ENCODE measurements around the gene GCDH. TPM values are rescaled to one million over a fixed set of nuclear protein-coding genes. Genes with fewer than 3 reads are reported as not detected.

Gene GCDH
- total RNA-seq, 1 donor from 2014 or later, result 42.4 TPM

GRCh38 chr19:12940897-12941296, 49.9 kb downstream of the GCDH start:
- DNase-seq, result no peak

- DNase-seq, result no peak
These were observed 52.6 kb downstream of the GCDH start for GRCh38 chr19:12943437-12944044.

GRCh38 chr19:12944104-12944674, 53.2 kb downstream of the GCDH start:
- DNase-seq, result no peak

- peak; percentile 99 for DNase-seq
These were observed 54.6 kb downstream of the GCDH start, which contains the start of gene RAD23A for GRCh38 chr19:12945479-12946091. RAD23A (plus strand) TSS chr19:12945862; CDS start chr19:12945949, 87 bp downstream.

- peak; percentile 90 for DNase-seq
These were observed 55.2 kb downstream of the GCDH start for GRCh38 chr19:12946092-12946721.

GRCh38 chr19:12946731-12947496, 56.0 kb downstream of the GCDH start:
- no peak for DNase-seq

GRCh38 chr19:12947702-12948611, 57.0 kb downstream of the GCDH start:
- no peak for DNase-seq

GRCh38 chr19:12948612-12949362, 57.8 kb downstream of the GCDH start:
- no peak for DNase-seq

Other genes starting within 250 kb of the GCDH start
- gene MAN2B1, start 224.4 kb upstream of the GCDH start, total RNA-seq, result 59.7 and 66.4 TPM in 2 replicates
- gene WDR83, start 224.4 kb upstream of the GCDH start, total RNA-seq, result 6.3 and 8.3 TPM in 2 replicates
- 52.9 and 53.0 TPM in 2 replicates for gene DHPS, start 209.3 kb upstream of the GCDH start, total RNA-seq
- gene GNG14, start 203.2 kb upstream of the GCDH start, total RNA-seq, result not detected in 2 replicates
- gene FBXW9, start 194.5 kb upstream of the GCDH start, total RNA-seq, result 5.8 and 8.0 TPM in 2 replicates
- 25.7 and 31.4 TPM in 2 replicates for gene TNPO2, start 167.2 kb upstream of the GCDH start, total RNA-seq
- gene TRIR, start 156.5 kb upstream of the GCDH start, total RNA-seq, result 106 and 139 TPM in 2 replicates
- 66.9 and 78.6 TPM in 2 replicates for gene GET3, start 153.7 kb upstream of the GCDH start, total RNA-seq
- not detected in 2 replicates for gene BEST2, start 139.4 kb upstream of the GCDH start, total RNA-seq
- 12.1 and 14.8 TPM in 2 replicates for gene HOOK2, start 115.6 kb upstream of the GCDH start, total RNA-seq
- gene JUNB, start 99.7 kb upstream of the GCDH start, total RNA-seq, result 61.1 and 151 TPM in 2 replicates
- 214 and 278 TPM in 2 replicates for gene PRDX2, start 89.4 kb upstream of the GCDH start, total RNA-seq
- gene THSD8, start 89.1 kb upstream of the GCDH start, total RNA-seq, result 0.23 TPM in 1 of 2 replicates, not detected in the other
- 19.6 and 45.6 TPM in 2 replicates for gene RNASEH2A, start 84.6 kb upstream of the GCDH start, total RNA-seq
- not detected in 2 replicates for gene RTBDN, start 56.6 kb upstream of the GCDH start, total RNA-seq
- gene MAST1, start 52.6 kb upstream of the GCDH start, total RNA-seq, result 0.17 and 0.51 TPM in 2 replicates
- gene DNASE2, start 9.7 kb upstream of the GCDH start, total RNA-seq, result 23.3 and 31.3 TPM in 2 replicates
- gene KLF1, start 4.0 kb upstream of the GCDH start, total RNA-seq, result 0.17 TPM in 1 of 2 replicates, not detected in the other
- 0.17 and 0.33 TPM in 2 replicates for gene SYCE2, start 28.1 kb downstream of the GCDH start, total RNA-seq
- 47.5 and 83.9 TPM in 2 replicates for gene FARSA, start 42.6 kb downstream of the GCDH start, total RNA-seq
- gene CALR, start 47.4 kb downstream of the GCDH start, total RNA-seq, result 1,244 and 1,415 TPM in 2 replicates
- gene RAD23A, start 54.7 kb downstream of the GCDH start, total RNA-seq, result 52.9 and 98.1 TPM in 2 replicates
- 19.5 and 20.6 TPM in 2 replicates for gene GADD45GIP1, start 66.1 kb downstream of the GCDH start, total RNA-seq
- 0.09 and 0.17 TPM in 2 replicates for gene DAND5, start 78.4 kb downstream of the GCDH start, total RNA-seq
- gene NFIX, start 104.3 kb downstream of the GCDH start, total RNA-seq, result 12.6 and 23.7 TPM in 2 replicates
- 51.8 and 55.0 TPM in 2 replicates for gene LYL1, start 211.7 kb downstream of the GCDH start, total RNA-seq
- 44.7 and 47.0 TPM in 2 replicates for gene TRMT1, start 225.6 kb downstream of the GCDH start, total RNA-seq
- 35.9 and 136 TPM in 2 replicates for gene NACC1, start 227.1 kb downstream of the GCDH start, total RNA-seq

All from dermis blood vessel endothelial cell (primary cell).